Liver (tissue), 9 donors: ENCODE measurements around the gene NTM. TPM values are rescaled to one million over a fixed set of nuclear protein-coding genes. Genes with fewer than 3 reads are reported as not detected.

Experiments
- DNase-seq: peaks from one replicate; pipeline ENCODE4 v3.0.0-alpha.2; 2017; ENCODE audit warnings: low spot score
- H3K27ac ChIP-seq, 2 donors: one replicate each; pipeline ENCODE4 v1.7.0; 2013; ENCODE audit warnings: inconsistent platforms in 2 of 2, low read length in 2 of 2, control low read depth in 1 of 2, low read depth in 1 of 2, mild to moderate bottlenecking in 1 of 2
- H3K27me3 ChIP-seq, 4 donors: one replicate each; pipeline versions ENCODE4 v1.6.1 to v1.7.0; 2013; ENCODE audit warnings: low read length in 3 of 4, inconsistent platforms in 1 of 4, mild to moderate bottlenecking in 1 of 4, moderate library complexity in 1 of 4; ENCODE audit not compliant: control insufficient read depth in 4 of 4, insufficient read depth in 4 of 4
- H3K36me3 ChIP-seq, 4 donors: one replicate each; pipeline versions ENCODE4 v1.6.1 to v1.7.0; 2013; ENCODE audit warnings: low read length in 3 of 4, mild to moderate bottlenecking in 3 of 4, low read depth in 1 of 4, moderate library complexity in 1 of 4; ENCODE audit not compliant: control insufficient read depth in 4 of 4, insufficient read depth in 3 of 4
- H3K4me1 ChIP-seq, 4 donors: one replicate each; pipeline versions ENCODE4 v1.6.1 to v1.7.0; 2013; ENCODE audit warnings: low read length in 3 of 4, mild to moderate bottlenecking in 3 of 4, moderate library complexity in 1 of 4; ENCODE audit not compliant: control insufficient read depth in 4 of 4, insufficient read depth in 4 of 4
- H3K4me3 ChIP-seq, 3 donors: one replicate each; pipeline versions ENCODE4 v1.6.1 to v1.7.0; 2013; ENCODE audit warnings: low read length in 3 of 3, control low read depth in 1 of 3, low read depth in 1 of 3, mild to moderate bottlenecking in 1 of 3
- H3K9ac ChIP-seq, 2 donors: one replicate each; pipeline ENCODE4 v1.7.0; 2013; ENCODE audit warnings: low read length in 2 of 2, mild to moderate bottlenecking in 2 of 2, moderate library complexity in 2 of 2, control low read depth in 1 of 2, low read depth in 1 of 2
- H3K9me3 ChIP-seq, 4 donors: one replicate each; pipeline versions ENCODE4 v1.6.1 to v1.7.0; 2013; ENCODE audit warnings: low read length in 3 of 4; ENCODE audit not compliant: control insufficient read depth in 4 of 4
- EGR1 ChIP-seq, 2 donors: IDR thresholded peaks; 2 replicates each; pipeline ENCODE4 v1.6.1; 2016 to 2018; ENCODE audit warnings: antibody characterized with exemption in 2 of 2, low read depth in 2 of 2
- FOXA1 ChIP-seq: IDR thresholded peaks from 2 replicates; pipeline ENCODE4 v1.6.1; 2016; ENCODE audit warnings: antibody characterized with exemption
- FOXA2 ChIP-seq: IDR thresholded peaks from 2 replicates; pipeline ENCODE4 v1.6.1; 2016; ENCODE audit warnings: antibody characterized with exemption
- GABPA ChIP-seq, 2 donors: IDR thresholded peaks in 1 of 2; conservative IDR thresholded peaks in 1 of 2; 2 replicates each; pipeline ENCODE4 v1.6.1; 2016; ENCODE audit warnings: antibody characterized with exemption in 2 of 2, mild to moderate bottlenecking in 1 of 2, moderate library complexity in 1 of 2
- HNF4A ChIP-seq, 2 donors: conservative IDR thresholded peaks; 2 replicates each; pipeline ENCODE4 v1.6.1; 2016; ENCODE audit warnings: antibody characterized with exemption in 2 of 2, mild to moderate bottlenecking in 2 of 2
- HNF4G ChIP-seq: IDR thresholded peaks from 2 replicates; pipeline ENCODE4 v1.6.1; 2016; ENCODE audit warnings: antibody characterized with exemption
- JUND ChIP-seq, 2 donors: IDR thresholded peaks; 2 replicates each; pipeline ENCODE4 v1.6.1; 2016; ENCODE audit warnings: antibody characterized with exemption in 2 of 2
- NR2F2 ChIP-seq: IDR thresholded peaks from 2 replicates; pipeline ENCODE4 v1.6.1; 2016; ENCODE audit warnings: antibody characterized with exemption
- RAD21 ChIP-seq, 2 donors: IDR thresholded peaks; 2 replicates each; pipeline ENCODE4 v1.6.1; 2016; ENCODE audit warnings: antibody characterized with exemption in 2 of 2, mild to moderate bottlenecking in 2 of 2
- RXRA ChIP-seq, 2 donors: IDR thresholded peaks; 2 replicates each; pipeline ENCODE4 v1.6.1; 2017 to 2018; ENCODE audit warnings: antibody characterized with exemption in 2 of 2, mild to moderate bottlenecking in 1 of 2
- SP1 ChIP-seq: IDR thresholded peaks from 2 replicates; pipeline ENCODE4 v1.6.1; 2018; ENCODE audit warnings: antibody characterized with exemption, mild to moderate bottlenecking
- TAF1 ChIP-seq: conservative IDR thresholded peaks from 2 replicates; pipeline ENCODE4 v1.6.1; 2016; ENCODE audit warnings: antibody characterized with exemption, mild to moderate bottlenecking
- YY1 ChIP-seq: IDR thresholded peaks from 2 replicates; pipeline ENCODE4 v1.6.1; 2016; ENCODE audit warnings: antibody characterized with exemption, mild to moderate bottlenecking
- WGBS: extraction: QIAGEN DNeasy Blood & Tissue Kit; methylation state at CpG from one replicate; pipeline ENCODE4 v1.1.7; 2013; 5-methylcytosine and 5-hydroxymethylcytosine counted together
- polyA plus RNA-seq, 2 donors: library from polyadenylated mRNA; stranded (reverse) in 1 of 2; unstranded in 1 of 2; fragments of 200-250 nt in 1 of 2; fragments of >200 nt in 1 of 2; fragmentation: Nextera tagmentation in 1 of 2; extraction: Ambion mirVana in 1 of 2; gene quantifications; one replicate each; pipeline versions ENCODE4 v1.2.1 to v1.2.3, GENCODE V29; 2013 to 2015
- total RNA-seq, 2 donors: library from RNA; depleted of rRNA; stranded (reverse); fragments of >200 nt; gene quantifications; one replicate each; pipeline ENCODE4 v1.2.3, GENCODE V29; 2014
- TF ChIP-seq, protein P1 (sequence below): IDR thresholded peaks from 2 replicates; pipeline ENCODE4 v1.6.1; 2016; ENCODE audit warnings: antibody characterized with exemption
- TF ChIP-seq, protein P2 (sequence below): fragments of 150-350 bp; IDR thresholded peaks from 2 replicates; pipeline ENCODE4 v1.5.1; 2017; ENCODE audit warnings: improper control_type of control experiment, low read depth, low read length; ENCODE audit not compliant: missing input control
- TF ChIP-seq, protein P3 (sequence below): IDR thresholded peaks from 2 replicates; pipeline ENCODE4 v1.6.1; 2016; ENCODE audit warnings: antibody characterized with exemption, mild to moderate bottlenecking
- TF ChIP-seq, protein P4 (sequence below): IDR thresholded peaks from 2 replicates; pipeline ENCODE4 v1.6.1; 2016; ENCODE audit warnings: antibody characterized with exemption
- TF ChIP-seq, protein P5 (sequence below): IDR thresholded peaks from 2 replicates; pipeline ENCODE4 v1.6.1; 2016; ENCODE audit warnings: antibody characterized with exemption
- donor health status: healthy.
- donor health status: healthy.
- donor health status: healthy.
- donor health status: healthy.
- donor health status: healthy.

The NTM gene
- total and polyA plus RNA-seq, 4 donors = 0.08 to 1.1 (median 0.08) TPM; not detected in 1

DNA sequence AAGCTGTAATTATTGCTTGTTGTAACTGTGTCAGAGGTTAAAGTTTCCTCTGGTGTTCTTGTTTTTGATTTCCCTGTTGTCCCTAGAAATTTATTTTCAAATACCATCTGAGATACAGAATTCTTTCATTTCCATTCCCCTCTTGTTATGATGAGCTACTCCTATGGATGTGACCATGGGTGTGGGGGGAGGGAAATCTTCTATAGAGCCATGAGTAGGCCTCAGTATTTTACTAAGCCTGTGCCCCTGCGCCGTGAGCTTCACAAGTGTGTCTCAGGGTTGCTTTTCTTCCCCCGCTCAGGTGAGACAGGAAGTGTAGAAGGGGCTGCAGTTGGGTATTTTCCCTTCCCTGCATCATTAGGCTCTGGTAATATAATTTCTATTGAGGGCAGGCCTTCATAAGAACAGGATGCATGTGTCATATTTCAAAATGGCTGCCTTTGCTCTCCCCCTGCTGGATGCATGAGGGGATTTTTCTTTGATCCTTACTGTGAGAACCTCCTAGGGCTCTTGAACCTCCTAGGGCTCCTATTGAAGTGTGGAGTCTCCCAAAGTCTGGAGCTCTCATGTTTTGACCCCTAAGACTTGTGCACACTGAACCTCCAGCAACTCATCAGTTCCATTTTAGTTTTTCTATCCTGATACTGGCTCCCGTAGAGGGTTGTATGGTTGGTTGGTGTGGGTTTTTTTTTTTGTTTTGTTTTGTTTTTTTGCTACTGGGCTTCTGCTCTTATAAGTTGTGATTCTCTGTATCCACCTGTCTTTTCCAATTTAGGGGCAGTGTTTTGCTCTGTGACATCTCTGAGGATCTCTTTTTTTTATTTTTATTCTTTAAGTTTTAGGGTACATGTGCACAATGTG, 658.2 kb downstream of the NTM start (continued):
- TF ChIP-seq GABPA (IDR thresholded peaks at IDR 0.05 in 1 of 2, conservative IDR thresholded peaks at IDR 0.05 in 1 of 2) (no peak), RXRA (IDR thresholded peaks at IDR 0.05) (no peak), NR2F2 (no peak), JUND (IDR thresholded peaks at IDR 0.05) (no peak), TAF1 (no peak)
- TF ChIP-seq, protein P1, sequence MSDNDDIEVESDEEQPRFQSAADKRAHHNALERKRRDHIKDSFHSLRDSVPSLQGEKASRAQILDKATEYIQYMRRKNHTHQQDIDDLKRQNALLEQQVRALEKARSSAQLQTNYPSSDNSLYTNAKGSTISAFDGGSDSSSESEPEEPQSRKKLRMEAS = no peak

DNA sequence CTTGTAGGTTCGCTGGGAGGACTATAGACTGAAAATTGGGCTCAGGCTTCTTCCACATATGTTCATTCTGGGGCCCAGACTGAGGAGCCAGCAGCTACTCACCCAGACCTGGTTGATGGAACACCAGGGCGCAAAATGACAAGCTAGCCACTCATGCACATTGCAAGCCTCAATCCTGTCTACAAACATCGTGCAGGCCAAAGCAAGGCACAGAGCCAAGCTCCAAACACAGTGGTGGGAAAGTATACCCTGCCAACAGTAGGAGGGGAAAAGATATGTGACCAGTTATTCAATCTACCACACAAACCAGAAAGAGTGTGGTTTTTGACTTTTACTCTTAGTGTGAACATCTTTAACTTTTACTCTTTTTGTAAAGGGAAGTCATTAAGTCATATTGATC, 660.5 kb downstream of the NTM start:
- TF ChIP-seq NR2F2 (no peak), YY1 (no peak)
- Histone ChIP-seq H3K9ac (no peak overlapping the region), H3K4me1 (no peaks in the 10 kb centered on the region), H3K27me3 (no peaks in the 10 kb centered on the region), H3K36me3 (no peaks in the 10 kb centered on the region), H3K27ac (no peak overlapping the region), H3K4me3 (no peak overlapping the region), H3K9me3 (no peaks in the 10 kb centered on the region)
- DNase-seq = no peak
- 68% methylated on average over 3 of the region's 3 CpGs for WGBS

DNA sequence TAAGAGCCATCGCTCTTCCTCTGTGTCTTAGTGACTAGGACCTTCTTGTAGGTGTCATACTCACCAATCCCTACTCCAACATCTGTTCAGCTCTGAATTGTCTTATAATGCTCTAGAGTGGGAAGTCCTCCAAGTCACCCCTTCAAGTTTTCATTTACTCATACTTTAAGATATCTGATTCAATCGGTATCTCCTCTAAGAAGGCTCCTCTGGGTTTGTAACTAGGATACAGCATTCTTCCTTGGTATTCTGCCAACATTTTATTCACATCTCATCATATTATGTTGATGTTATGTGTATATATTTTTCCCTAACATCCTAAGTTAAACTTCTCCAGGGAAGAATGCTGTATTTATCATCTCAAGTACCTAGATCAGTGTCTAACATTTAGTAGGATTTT, 662.1 kb downstream of the NTM start:
- no peaks in the 10 kb centered on the region for H3K4me1 ChIP-seq
- TF ChIP-seq, protein P2, sequence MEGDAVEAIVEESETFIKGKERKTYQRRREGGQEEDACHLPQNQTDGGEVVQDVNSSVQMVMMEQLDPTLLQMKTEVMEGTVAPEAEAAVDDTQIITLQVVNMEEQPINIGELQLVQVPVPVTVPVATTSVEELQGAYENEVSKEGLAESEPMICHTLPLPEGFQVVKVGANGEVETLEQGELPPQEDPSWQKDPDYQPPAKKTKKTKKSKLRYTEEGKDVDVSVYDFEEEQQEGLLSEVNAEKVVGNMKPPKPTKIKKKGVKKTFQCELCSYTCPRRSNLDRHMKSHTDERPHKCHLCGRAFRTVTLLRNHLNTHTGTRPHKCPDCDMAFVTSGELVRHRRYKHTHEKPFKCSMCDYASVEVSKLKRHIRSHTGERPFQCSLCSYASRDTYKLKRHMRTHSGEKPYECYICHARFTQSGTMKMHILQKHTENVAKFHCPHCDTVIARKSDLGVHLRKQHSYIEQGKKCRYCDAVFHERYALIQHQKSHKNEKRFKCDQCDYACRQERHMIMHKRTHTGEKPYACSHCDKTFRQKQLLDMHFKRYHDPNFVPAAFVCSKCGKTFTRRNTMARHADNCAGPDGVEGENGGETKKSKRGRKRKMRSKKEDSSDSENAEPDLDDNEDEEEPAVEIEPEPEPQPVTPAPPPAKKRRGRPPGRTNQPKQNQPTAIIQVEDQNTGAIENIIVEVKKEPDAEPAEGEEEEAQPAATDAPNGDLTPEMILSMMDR = no peak
- TF ChIP-seq TAF1 (no peak), RAD21 (IDR thresholded peaks at IDR 0.05) (no peak), SP1 (no peak), RXRA (IDR thresholded peaks at IDR 0.05) (no peak), FOXA2 (no peak), EGR1 (IDR thresholded peaks at IDR 0.05; ENCODE audit: low read depth in 2 of 2) (no peak), NR2F2 (no peak), JUND (IDR thresholded peaks at IDR 0.05) (no peak), YY1 (no peak), GABPA (IDR thresholded peaks at IDR 0.05 in 1 of 2, conservative IDR thresholded peaks at IDR 0.05 in 1 of 2) (no peak), HNF4A (conservative IDR thresholded peaks at IDR 0.05) (no peak), FOXA1 (no peak), HNF4G (no peak)
- TF ChIP-seq, protein P1 = no peak
- TF ChIP-seq, protein P3, sequence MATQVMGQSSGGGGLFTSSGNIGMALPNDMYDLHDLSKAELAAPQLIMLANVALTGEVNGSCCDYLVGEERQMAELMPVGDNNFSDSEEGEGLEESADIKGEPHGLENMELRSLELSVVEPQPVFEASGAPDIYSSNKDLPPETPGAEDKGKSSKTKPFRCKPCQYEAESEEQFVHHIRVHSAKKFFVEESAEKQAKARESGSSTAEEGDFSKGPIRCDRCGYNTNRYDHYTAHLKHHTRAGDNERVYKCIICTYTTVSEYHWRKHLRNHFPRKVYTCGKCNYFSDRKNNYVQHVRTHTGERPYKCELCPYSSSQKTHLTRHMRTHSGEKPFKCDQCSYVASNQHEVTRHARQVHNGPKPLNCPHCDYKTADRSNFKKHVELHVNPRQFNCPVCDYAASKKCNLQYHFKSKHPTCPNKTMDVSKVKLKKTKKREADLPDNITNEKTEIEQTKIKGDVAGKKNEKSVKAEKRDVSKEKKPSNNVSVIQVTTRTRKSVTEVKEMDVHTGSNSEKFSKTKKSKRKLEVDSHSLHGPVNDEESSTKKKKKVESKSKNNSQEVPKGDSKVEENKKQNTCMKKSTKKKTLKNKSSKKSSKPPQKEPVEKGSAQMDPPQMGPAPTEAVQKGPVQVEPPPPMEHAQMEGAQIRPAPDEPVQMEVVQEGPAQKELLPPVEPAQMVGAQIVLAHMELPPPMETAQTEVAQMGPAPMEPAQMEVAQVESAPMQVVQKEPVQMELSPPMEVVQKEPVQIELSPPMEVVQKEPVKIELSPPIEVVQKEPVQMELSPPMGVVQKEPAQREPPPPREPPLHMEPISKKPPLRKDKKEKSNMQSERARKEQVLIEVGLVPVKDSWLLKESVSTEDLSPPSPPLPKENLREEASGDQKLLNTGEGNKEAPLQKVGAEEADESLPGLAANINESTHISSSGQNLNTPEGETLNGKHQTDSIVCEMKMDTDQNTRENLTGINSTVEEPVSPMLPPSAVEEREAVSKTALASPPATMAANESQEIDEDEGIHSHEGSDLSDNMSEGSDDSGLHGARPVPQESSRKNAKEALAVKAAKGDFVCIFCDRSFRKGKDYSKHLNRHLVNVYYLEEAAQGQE = no peak
- TF ChIP-seq, protein P4, sequence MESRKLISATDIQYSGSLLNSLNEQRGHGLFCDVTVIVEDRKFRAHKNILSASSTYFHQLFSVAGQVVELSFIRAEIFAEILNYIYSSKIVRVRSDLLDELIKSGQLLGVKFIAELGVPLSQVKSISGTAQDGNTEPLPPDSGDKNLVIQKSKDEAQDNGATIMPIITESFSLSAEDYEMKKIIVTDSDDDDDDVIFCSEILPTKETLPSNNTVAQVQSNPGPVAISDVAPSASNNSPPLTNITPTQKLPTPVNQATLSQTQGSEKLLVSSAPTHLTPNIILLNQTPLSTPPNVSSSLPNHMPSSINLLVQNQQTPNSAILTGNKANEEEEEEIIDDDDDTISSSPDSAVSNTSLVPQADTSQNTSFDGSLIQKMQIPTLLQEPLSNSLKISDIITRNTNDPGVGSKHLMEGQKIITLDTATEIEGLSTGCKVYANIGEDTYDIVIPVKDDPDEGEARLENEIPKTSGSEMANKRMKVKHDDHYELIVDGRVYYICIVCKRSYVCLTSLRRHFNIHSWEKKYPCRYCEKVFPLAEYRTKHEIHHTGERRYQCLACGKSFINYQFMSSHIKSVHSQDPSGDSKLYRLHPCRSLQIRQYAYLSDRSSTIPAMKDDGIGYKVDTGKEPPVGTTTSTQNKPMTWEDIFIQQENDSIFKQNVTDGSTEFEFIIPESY = no peak
- TF ChIP-seq, protein P5, sequence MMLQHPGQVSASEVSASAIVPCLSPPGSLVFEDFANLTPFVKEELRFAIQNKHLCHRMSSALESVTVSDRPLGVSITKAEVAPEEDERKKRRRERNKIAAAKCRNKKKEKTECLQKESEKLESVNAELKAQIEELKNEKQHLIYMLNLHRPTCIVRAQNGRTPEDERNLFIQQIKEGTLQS = no peak
- 65% methylated on average over 2 of the region's 2 CpGs for WGBS
- H3K27ac ChIP-seq = no peak overlapping the region
- H3K9ac ChIP-seq = no peak overlapping the region
- H3K9me3 ChIP-seq = no peaks in the 10 kb centered on the region
- no peaks in the 10 kb centered on the region for H3K36me3 ChIP-seq
- no peaks in the 10 kb centered on the region for H3K27me3 ChIP-seq
- no peak overlapping the region for H3K4me3 ChIP-seq
- DNase-seq = no peak
